ENCODE data around the gene PI16.

The PI16 gene

GRCh38 chr6:36976509-36976908 is 22.0 kb downstream of the PI16 start:
- DNase-seq, result no peak

- no peak for DNase-seq
These were observed 22.4 kb downstream of the PI16 start for GRCh38 chr6:36976931-36977330.

- no peak for DNase-seq
These were observed 23.0 kb downstream of the PI16 start for GRCh38 chr6:36977470-36977941.

GRCh38 chr6:36978421-36979346 is 24.1 kb downstream of the PI16 start:
- DNase-seq, result no peak

- DNase-seq, result peak; percentile 45
These were observed 24.8 kb downstream of the PI16 start for GRCh38 chr6:36979347-36979742.

GRCh38 chr6:36980129-36980528 is 25.6 kb downstream of the PI16 start:
- DNase-seq, result no peak

GRCh38 chr6:36980876-36981619 is 26.5 kb downstream of the PI16 start:
- DNase-seq, result no peak

- no peak for DNase-seq
These were observed 29.0 kb downstream of the PI16 start for GRCh38 chr6:36983538-36983937.

GRCh38 chr6:36984581-36985416 is 30.3 kb downstream of the PI16 start:
- DNase-seq, result no peak

- DNase-seq, result no peak
These were observed 30.9 kb downstream of the PI16 start for GRCh38 chr6:36985417-36985807.

GRCh38 chr6:36985808-36986703 is 31.5 kb downstream of the PI16 start, which contains the start of gene MTCH1:
MTCH1 (minus strand) TSS chr6:36986196; CDS start chr6:36986173, 23 bp downstream.
- peak; percentile 71 for DNase-seq

- DNase-seq, result no peak
These were observed 32.1 kb downstream of the PI16 start for GRCh38 chr6:36986704-36987047.

GRCh38 chr6:36989264-36989663 is 34.7 kb downstream of the PI16 start:
- DNase-seq, result no peak

GRCh38 chr6:36990401-36990800 is 35.9 kb downstream of the PI16 start:
- peak; percentile 20 for DNase-seq

GRCh38 chr6:36997811-36998722 is 43.5 kb downstream of the PI16 start:
- DNase-seq, result peak; percentile 83

GRCh38 chr6:36998723-36999038 is 44.1 kb downstream of the PI16 start:
- DNase-seq, result no peak

GRCh38 chr6:36999061-36999750 is 44.7 kb downstream of the PI16 start:
- DNase-seq, result peak; percentile 95

GRCh38 chr6:36999751-37000125 is 45.2 kb downstream of the PI16 start:
- peak; percentile 70 for DNase-seq

GRCh38 chr6:37004044-37004980 is 49.8 kb downstream of the PI16 start:
- peak; percentile 61 for DNase-seq
